Neutrophil (primary cell): Measurements from ENCODE around the gene CMTM2.
"Not testable (repeated sequence)": the region's sequence is repeated elsewhere in the genome, so short reads cannot be mapped to it uniquely, and the experiment has no call there.

Experiments used
- H3K27ac ChIP-seq: fragments of 200-600 bp; sonication (generic); 2 replicates; pipeline ENCODE4 v1.5.1; 2016; ENCODE audit warnings: mild to moderate bottlenecking, moderate library complexity
- H3K27me3 ChIP-seq: fragments of 200-600 bp; sonication (generic); 2 replicates; pipeline ENCODE4 v1.6.0; 2016; ENCODE audit warnings: mild to moderate bottlenecking
- H3K36me3 ChIP-seq: fragments of 200-600 bp; sonication (generic); 2 replicates; pipeline ENCODE4 v1.5.1; 2017
- H3K4me1 ChIP-seq, 2 experiments: fragments of 200-600 bp in 1 of 2; sonication (generic) in 1 of 2; 1 replicate in 1 of 2; 2 replicates in 1 of 2; pipeline versions ENCODE4 v1.5.1 to v1.6.1; 2013 to 2016; ENCODE audit warnings: low read depth in 1 of 2, low read length in 1 of 2, mild to moderate bottlenecking in 1 of 2, moderate library complexity in 1 of 2; ENCODE audit not compliant: control insufficient read depth in 1 of 2, insufficient read depth in 1 of 2
- H3K4me3 ChIP-seq, 2 experiments: fragments of 200-600 bp in 1 of 2; sonication (generic) in 1 of 2; 1 replicate in 1 of 2; 2 replicates in 1 of 2; pipeline ENCODE4 v1.5.1; 2013 to 2016; ENCODE audit warnings: low read depth in 1 of 2, low read length in 1 of 2, mild to moderate bottlenecking in 1 of 2, moderate library complexity in 1 of 2
- H3K9me3 ChIP-seq: fragments of 200-600 bp; sonication (generic); 2 replicates; pipeline ENCODE4 v1.5.1; 2016
- TF ChIP-seq, protein P1 (sequence below): fragments of 200-600 bp; sonication (generic); IDR thresholded peaks from 2 replicates; pipeline ENCODE4 v1.5.1; 2016; ENCODE audit warnings: antibody characterized with exemption

Gene CMTM2

DNA sequence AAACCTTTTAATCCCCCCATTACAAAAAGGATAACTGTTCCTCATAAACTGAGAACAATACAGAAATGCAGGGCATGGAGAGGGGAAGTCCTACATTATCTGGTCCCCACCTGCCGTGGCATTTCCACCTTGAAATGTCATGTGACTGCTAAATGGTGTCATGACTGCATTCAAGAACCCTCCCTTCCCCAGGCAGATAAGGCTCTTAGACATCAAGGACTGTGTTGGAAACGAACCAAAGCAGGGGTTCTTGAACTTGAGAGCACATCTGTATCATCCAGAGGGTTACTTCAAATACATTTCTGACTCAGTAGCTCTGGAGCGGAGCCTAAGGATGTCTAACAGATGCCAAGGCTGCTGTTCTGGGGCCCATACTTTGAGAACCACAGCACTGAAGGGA is 43.6 kb downstream of the CMTM2 start:
- Histone ChIP-seq H3K4me3 (no peak overlapping the region), H3K27ac (no peak overlapping the region), H3K36me3 (peaks cover 31% of the 10 kb centered on the region), H3K27me3 (no peaks in the 10 kb centered on the region), H3K9me3 (no peaks in the 10 kb centered on the region), H3K4me1 (peaks cover 12 to 15% of the 10 kb centered on the region in 2 experiments)
- TF ChIP-seq, protein P1, sequence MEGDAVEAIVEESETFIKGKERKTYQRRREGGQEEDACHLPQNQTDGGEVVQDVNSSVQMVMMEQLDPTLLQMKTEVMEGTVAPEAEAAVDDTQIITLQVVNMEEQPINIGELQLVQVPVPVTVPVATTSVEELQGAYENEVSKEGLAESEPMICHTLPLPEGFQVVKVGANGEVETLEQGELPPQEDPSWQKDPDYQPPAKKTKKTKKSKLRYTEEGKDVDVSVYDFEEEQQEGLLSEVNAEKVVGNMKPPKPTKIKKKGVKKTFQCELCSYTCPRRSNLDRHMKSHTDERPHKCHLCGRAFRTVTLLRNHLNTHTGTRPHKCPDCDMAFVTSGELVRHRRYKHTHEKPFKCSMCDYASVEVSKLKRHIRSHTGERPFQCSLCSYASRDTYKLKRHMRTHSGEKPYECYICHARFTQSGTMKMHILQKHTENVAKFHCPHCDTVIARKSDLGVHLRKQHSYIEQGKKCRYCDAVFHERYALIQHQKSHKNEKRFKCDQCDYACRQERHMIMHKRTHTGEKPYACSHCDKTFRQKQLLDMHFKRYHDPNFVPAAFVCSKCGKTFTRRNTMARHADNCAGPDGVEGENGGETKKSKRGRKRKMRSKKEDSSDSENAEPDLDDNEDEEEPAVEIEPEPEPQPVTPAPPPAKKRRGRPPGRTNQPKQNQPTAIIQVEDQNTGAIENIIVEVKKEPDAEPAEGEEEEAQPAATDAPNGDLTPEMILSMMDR: no peak

DNA sequence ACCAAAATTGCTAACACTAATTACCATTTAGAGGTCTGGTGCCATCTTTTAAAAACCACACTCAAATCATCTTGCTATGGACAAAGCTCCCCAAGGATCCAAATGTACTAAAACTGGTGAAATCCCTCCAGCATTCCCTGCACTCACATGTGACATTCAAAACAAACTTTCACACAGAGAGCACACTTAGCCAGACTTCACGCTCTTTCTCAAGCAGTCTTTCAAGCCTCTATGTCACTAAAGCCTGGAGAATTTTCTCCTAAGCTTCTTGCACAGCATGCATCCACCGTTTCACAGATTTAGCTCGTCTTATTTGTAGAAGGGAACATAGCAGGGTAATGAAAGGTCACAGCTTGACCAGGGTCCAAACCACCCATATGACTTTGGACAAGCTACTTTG is 44.5 kb downstream of the CMTM2 start:
- H3K4me1 ChIP-seq: peaks cover 12 to 15% of the 10 kb centered on the region in 2 experiments
- H3K27me3 ChIP-seq: no peaks in the 10 kb centered on the region
- no peak overlapping the region for H3K4me3 ChIP-seq
- TF ChIP-seq, protein P1: no peak
- H3K27ac ChIP-seq: no peak overlapping the region
- H3K9me3 ChIP-seq: no peaks in the 10 kb centered on the region
- H3K36me3 ChIP-seq: peaks cover 31% of the 10 kb centered on the region

- H3K36me3 ChIP-seq, H3K4me3 ChIP-seq, H3K9me3 ChIP-seq, H3K27me3 ChIP-seq, H3K4me1 ChIP-seq, H3K27ac ChIP-seq: not testable (repeated sequence)
These were observed 48.5 kb downstream of the CMTM2 start for GRCh38 chr16:66627611-66628378.

- TF ChIP-seq, protein P1: no peak
- H3K9me3 ChIP-seq: no peaks in the 10 kb centered on the region
- H3K4me1 ChIP-seq: no peaks in the 10 kb centered on the region
- peaks cover 8% of the 10 kb centered on the region for H3K36me3 ChIP-seq
- H3K27me3 ChIP-seq: no peaks in the 10 kb centered on the region
- H3K27ac ChIP-seq: no peak overlapping the region
- H3K4me3 ChIP-seq: no peak overlapping the region
These were observed 50.6 kb downstream of the CMTM2 start for GRCh38 chr16:66629856-66630255.

GRCh38 chr16:66630561-66631260 is 51.4 kb downstream of the CMTM2 start:
- H3K4me3 ChIP-seq, H3K27me3 ChIP-seq, H3K27ac ChIP-seq, H3K4me1 ChIP-seq, H3K9me3 ChIP-seq: not testable (repeated sequence)
- H3K36me3 ChIP-seq: peaks cover 14% of the 10 kb centered on the region

- not testable (repeated sequence) for H3K9me3 ChIP-seq, H3K4me3 ChIP-seq, H3K4me1 ChIP-seq, H3K27ac ChIP-seq, H3K27me3 ChIP-seq
- peaks cover 14% of the 10 kb centered on the region for H3K36me3 ChIP-seq
These were observed 52.3 kb downstream of the CMTM2 start for GRCh38 chr16:66631558-66631957.

DNA sequence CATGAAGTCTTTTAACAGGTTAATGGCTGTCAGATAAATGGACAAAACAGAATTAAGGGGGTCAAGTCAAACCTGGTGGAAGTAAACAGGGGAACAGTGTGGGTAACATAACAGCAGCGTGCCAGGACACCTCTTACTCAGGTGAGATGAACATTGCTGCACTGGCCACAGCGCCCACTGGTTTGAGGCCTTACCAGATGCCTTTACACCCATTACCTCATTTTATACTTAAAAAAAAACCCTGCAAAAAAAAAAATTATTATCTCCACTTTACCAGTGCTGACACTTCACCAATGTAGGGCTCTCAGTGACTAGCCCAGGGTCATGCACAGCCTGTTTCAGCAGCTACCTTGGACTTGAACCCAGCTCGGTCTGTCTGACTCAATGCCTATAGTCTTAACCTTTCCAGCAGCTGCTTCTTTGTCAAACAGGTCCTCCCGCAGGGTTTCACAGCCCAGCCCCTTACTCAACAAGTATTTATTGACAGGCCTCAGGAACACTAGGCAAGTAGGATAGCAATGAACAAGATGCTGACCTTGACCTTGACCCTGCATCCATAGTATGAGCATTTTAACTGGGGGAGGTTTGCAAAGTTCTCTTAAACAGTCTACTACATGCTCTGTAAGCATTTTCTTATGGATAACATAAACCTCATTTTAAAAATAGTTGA is 55.4 kb downstream of the CMTM2 start:
- Histone ChIP-seq H3K27ac (no peak overlapping the region), H3K4me1 (no peaks in the 10 kb centered on the region), H3K36me3 (peaks cover 14% of the 10 kb centered on the region), H3K27me3 (no peaks in the 10 kb centered on the region), H3K9me3 (no peaks in the 10 kb centered on the region), H3K4me3 (no peak overlapping the region)
- TF ChIP-seq, protein P1: no peak
